Esophagus squamous epithelium (tissue), 4 donors: Measurements from ENCODE around the gene MMP3.

Experiments used
- POLR2A ChIP-seq, 4 donors: fragments of 450-650 bp; IDR thresholded peaks; one replicate each; pipeline ENCODE4 v1.6.1; 2017; ENCODE audit warnings: antibody characterized with exemption in 4 of 4, mild to moderate bottlenecking in 4 of 4, moderate library complexity in 3 of 4
- TF ChIP-seq, protein P1 (sequence below), 6 experiments: fragments of 450-650 bp in 4 of 6; fragments of 200-600 bp in 2 of 6; sonication (generic) in 2 of 6; IDR thresholded peaks; one replicate each; pipeline ENCODE4 v1.5.1; 2016 to 2019; ENCODE audit warnings: antibody characterized with exemption in 6 of 6, mild to moderate bottlenecking in 4 of 6, moderate library complexity in 4 of 6

- TF ChIP-seq, protein P1, sequence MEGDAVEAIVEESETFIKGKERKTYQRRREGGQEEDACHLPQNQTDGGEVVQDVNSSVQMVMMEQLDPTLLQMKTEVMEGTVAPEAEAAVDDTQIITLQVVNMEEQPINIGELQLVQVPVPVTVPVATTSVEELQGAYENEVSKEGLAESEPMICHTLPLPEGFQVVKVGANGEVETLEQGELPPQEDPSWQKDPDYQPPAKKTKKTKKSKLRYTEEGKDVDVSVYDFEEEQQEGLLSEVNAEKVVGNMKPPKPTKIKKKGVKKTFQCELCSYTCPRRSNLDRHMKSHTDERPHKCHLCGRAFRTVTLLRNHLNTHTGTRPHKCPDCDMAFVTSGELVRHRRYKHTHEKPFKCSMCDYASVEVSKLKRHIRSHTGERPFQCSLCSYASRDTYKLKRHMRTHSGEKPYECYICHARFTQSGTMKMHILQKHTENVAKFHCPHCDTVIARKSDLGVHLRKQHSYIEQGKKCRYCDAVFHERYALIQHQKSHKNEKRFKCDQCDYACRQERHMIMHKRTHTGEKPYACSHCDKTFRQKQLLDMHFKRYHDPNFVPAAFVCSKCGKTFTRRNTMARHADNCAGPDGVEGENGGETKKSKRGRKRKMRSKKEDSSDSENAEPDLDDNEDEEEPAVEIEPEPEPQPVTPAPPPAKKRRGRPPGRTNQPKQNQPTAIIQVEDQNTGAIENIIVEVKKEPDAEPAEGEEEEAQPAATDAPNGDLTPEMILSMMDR (IDR thresholded peaks at IDR 0.05), result no peak
- no peak for TF ChIP-seq POLR2A (IDR thresholded peaks at IDR 0.05)
Observed at GRCh38 chr11:102874852-102875251, 31.4 kb upstream of the MMP3 start, which contains the start of gene MMP12.
